Femur (tissue), 1 donor: ENCODE data around the gene NDST3.

ENCODE experiments used
- DNase-seq: peaks from one replicate; pipeline ENCODE4 v3.0.0-alpha.2; 2017

Gene NDST3

DNA sequence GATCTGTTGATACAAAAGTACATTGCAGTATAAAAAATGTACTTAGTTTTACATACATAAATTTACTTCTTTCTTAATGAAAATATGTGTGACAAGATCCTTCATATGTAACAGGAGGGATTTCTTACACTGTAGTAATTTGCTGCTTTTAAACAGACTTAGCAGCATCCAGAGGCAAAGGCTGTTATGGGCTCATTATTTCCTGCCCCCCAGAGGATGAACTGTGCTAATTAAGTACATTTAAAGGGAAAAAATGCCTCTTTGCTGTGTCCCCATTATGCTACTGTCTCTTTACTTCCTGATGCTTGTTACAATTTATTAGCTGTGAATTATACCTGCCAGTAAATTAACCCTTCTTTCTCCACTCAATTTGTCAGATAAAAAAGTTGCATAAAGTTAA, 47.1 kb downstream of the NDST3 start:
- DNase-seq = no peak

GRCh38 chr4:118082182-118082581, 47.9 kb downstream of the NDST3 start:
- DNase-seq = no peak

- no peak for DNase-seq
These were observed 51.4 kb downstream of the NDST3 start for GRCh38 chr4:118085700-118086099.

DNA sequence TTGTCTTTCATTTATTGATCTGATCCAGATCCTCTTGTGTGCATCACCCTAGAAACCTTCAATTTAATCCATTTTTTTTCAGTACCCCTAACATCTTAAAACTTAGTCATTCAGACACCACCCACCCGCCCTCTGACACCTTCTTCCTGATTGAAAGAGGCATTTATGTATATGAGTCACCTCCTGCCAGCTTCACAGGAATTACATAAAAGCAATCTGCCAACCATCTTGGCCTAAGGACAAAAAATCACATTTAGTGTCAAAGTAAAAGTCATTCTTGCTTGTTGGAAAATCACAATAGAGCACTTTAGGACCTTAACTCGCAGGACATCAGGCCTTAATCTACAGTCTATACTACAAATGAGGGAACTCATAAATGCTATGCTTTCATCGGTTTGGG, 52.1 kb downstream of the NDST3 start:
- no peak for DNase-seq

- DNase-seq = no peak
These were observed 53.1 kb downstream of the NDST3 start for GRCh38 chr4:118087366-118087765.

GRCh38 chr4:118099106-118099505, 64.8 kb downstream of the NDST3 start:
- DNase-seq = no peak

DNA sequence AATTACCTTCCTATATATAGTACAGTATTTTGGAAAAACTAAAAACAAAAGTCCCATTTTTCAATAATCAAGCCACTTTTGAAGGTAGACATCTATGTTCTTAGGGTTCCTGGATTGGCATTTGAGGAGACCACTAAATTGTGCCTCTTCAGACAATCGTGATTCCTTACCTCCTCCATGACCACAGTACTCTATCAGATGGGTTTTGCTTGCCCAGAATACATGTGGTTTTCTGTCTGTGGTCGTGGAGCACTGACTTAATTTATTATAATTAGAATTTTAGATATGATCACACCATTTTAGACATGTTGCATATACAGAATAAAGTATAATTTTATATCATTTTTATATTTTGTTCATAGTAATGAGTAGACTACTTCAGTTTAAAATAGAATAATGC, 67.9 kb downstream of the NDST3 start:
- DNase-seq = no peak

DNA sequence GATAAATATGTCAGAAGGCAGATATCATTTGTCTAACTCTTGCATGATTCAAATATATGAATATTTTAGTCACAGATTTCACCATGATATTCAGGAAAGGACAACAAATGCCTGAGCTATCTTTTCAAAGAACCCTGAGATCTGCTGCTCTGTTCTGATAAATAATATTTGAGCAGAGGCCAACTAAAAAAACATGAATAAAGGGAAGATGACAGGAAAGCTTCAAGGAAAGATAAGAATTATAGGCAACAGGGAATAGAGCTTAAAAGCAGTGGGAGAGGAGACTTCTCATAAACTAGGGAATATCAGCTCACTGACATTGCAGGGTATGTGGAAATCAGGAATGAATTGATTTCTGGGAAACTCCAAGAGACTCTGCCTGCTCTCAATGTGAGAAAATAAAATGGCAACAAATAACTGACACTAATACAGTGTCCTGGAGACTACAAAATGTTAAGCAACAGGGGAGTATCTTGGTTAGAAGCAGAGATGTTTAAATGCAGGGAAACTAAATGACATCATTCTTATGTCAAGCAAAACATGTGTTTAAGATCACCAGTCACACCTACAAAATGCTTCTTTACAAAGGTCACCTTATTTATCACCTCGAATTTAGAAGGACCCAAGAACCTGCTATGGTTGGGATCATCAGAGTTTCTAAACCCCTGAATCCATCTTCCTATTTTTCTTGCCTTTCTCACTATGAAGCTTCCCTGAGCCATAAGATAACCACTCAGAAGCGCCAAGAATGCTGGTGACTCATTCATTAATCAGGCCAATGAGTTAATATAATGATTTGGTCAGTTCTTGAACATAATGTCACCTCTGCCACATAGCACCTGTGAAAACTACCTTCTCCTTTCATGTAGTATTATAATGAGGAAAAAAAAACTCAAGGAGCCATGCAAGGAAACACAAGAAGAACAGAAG, 78.1 kb downstream of the NDST3 start:
- no peak for DNase-seq

DNA sequence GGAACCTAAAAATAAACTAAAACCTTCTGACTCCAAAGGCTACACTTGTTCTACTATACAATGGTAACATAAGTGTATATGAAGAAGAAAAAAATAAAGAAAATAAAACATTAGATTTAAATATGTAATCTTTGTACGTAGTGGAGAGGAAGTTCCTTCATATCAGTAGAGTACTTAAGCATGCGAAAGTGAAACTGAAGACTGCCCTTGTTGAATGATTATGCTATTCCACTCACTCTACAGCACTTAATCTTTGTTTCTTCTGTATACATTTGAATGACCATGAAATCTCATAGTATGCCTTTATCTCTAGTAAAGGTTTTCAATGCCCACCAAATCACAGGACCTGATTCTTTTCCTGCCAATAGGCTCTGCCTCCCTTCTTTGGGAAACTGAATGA, 78.9 kb downstream of the NDST3 start:
- DNase-seq = no peak

- no peak for DNase-seq
These were observed 80.4 kb downstream of the NDST3 start for GRCh38 chr4:118114720-118115119.

- DNase-seq = no peak
These were observed 86.0 kb downstream of the NDST3 start for GRCh38 chr4:118120120-118120760.

GRCh38 chr4:118124997-118125396, 90.7 kb downstream of the NDST3 start:
- no peak for DNase-seq

DNA sequence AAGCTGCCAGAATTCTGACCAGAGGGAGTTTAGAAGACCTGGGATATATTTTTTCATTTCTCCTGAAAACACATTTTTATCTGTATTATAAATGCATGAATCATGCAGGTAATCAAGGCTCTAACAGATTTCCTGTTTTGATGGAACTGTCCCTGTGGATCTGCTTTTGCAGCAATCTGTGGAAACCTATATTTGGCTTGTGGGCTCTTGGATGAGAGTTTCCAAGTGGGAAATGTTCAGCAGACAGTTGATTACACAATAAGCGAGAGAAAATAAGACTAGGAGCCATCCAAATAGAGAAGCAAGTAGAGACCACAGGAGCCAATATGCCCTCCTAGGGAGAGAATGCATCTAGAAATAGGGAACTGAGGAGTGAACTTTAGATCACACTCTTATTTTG, 105.0 kb downstream of the NDST3 start:
- no peak for DNase-seq

DNA sequence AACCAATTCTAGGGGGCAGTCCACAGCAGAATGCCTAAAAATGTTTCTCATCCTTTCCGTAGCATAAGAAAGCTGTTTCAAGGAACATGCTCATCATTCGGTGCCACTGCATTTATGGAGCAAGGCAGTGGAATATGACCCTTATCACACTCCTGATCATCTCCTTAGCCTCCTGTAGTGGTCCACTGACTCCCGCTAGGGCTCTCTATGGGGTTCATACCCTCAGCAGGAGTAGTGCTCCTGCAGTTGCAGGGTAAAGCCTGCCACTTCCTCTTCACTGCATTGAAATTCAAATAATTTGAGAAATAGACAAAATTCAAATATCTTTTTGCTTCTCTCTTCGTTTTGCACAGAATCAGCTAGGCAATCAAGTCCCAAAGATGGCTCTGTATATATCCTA, 107.0 kb downstream of the NDST3 start:
- DNase-seq = no peak

GRCh38 chr4:118154649-118155048, 120.4 kb downstream of the NDST3 start:
- no peak for DNase-seq

GRCh38 chr4:118155516-118155915, 121.2 kb downstream of the NDST3 start:
- DNase-seq = no peak

DNA sequence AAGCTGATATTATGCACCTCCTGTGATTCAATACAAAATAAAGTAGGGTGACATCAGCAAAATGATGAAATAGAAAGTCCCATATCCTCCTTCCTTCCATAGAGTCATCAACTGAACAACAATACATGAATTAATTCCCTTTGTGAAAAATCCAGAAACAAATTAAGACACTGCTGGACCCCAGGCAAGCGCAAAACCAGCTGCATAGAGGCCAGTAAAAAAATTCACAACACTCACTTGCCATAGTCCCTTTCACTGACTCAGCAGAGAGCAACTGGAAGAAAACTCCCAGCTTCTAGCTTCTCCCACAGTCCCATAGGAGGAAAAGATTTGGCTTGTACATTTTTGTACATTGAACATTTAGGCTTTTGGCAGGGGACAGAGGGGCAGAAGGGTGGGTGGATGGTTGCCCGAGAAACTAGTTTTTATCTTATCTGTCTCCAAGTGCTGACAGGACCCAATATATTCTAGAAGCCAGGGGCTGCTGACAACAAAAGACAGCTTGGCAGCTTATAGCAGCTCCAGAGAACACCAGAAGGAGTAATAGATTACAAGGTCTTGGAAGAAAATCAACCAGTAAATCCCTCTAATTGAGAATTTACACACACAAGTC, 124.6 kb downstream of the NDST3 start:
- no peak for DNase-seq

DNA sequence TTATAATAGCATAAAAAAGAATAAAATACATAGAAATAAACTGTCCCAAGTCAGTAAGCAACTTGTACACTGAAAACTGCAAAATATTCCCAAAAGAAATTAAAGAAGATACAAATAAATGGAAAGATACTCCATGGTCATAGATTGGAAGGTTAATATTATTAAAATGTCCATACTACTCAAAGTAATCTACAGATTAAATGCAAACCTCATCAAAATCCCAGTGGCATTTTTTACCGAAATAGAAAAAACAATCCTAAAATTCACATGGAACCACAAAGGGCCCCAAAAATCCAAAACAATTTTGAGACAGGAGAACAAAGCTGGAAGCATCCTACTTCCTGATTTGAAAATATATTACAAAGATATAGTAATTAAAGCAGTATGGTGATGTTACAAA, 133.0 kb downstream of the NDST3 start:
- no peak for DNase-seq

- no peak for DNase-seq
These were observed 137.1 kb downstream of the NDST3 start for GRCh38 chr4:118171381-118171780.

DNA sequence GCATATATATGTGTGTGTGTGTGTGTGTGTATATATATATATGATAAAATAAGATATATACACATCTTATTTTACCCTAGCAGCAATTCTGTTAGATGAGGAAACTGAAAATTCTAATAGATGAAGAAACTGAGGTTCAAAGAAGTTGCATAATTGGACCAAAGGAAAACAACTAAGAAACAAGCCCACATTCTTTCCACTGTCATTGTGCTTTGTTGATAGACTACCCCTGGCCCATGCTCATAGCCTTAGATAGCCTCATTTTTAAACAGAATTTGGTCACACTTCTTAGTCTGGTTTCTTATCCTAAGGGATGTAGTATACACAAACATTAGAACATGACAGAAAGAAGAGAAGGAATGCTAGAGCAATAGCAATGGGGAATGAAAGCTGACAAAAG, 138.8 kb downstream of the NDST3 start:
- DNase-seq = no peak

GRCh38 chr4:118173956-118174725, 139.9 kb downstream of the NDST3 start:
- no peak for DNase-seq

DNA sequence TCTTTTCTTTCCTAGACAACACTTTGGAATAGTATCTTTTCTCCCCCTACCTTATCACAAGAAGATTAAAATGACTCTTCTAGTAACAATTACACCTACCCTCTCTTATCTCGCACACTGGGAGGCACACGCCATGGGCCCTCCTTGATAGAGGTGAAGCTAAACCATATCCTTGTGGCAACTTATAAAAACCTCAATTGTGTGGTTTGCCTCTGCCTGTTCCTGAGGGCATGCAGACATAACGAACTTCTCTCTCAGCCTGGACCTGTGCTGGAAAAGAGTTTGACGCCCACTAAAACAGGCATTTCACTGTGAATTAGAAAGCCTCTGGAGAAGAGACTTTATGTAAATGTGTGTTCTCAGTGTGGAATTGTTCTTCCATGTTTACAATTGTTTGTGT, 141.2 kb downstream of the NDST3 start:
- DNase-seq = no peak

DNA sequence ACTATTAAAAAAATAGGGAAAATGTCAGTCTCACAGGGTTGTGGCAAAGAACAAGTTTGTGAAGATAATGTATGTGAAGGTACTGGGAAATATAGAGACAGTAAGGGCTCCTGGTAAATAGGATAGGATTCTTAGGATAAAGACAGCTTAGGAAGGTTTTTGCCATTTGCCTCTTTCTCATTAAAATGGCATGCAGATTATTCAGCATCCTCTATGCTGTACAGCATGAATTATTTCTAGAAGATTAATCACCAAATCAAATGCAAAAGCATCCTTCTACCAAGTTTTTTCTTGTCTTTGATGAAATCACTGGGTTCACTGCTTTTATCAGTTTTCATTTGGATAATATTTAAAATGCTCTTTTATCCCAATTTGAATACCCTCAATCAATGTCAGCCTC, 142.8 kb downstream of the NDST3 start:
- DNase-seq = no peak
